HUDEP-2 (cell line): ENCODE data around the gene COL4A1.

Experiments used
- DNase-seq, 76 experiments: peaks; one replicate each; lab custom pipeline; 2025; ENCODE audit not compliant: unreplicated experiment in 76 of 76; lab: John Stamatoyannopoulos, UW

Gene COL4A1

DNA sequence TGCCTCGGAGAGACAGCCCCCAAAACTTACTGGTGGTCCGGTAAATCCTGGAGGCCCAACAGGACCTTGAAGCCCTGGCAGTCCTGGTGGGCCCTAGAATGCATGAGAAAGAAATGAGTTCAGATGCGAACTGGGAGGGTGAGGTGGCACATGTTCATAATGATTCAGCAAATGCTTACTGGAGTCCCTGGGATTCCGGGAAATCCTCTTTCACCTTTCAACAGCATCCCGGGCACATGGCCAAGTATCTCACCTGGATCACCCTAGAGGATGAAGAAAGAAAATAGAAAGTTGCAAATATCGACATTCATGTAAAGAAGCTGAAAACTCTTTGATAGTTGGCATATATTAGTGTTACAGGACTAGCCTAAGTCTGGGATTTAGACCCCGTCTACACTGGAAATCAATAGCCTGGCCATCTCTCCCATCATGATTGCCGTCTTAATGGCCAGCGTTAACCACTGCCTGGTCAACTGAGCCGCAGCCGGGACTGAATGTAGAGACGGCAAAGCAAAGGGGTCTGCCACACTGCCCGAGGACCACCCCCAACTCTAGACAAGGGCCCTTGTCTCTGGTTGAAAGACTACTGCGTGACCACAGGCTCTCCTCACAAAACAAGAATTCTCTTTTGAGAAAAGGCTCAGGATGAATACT, 96.9 kb downstream of the COL4A1 start:
- DNase-seq = no peak

DNA sequence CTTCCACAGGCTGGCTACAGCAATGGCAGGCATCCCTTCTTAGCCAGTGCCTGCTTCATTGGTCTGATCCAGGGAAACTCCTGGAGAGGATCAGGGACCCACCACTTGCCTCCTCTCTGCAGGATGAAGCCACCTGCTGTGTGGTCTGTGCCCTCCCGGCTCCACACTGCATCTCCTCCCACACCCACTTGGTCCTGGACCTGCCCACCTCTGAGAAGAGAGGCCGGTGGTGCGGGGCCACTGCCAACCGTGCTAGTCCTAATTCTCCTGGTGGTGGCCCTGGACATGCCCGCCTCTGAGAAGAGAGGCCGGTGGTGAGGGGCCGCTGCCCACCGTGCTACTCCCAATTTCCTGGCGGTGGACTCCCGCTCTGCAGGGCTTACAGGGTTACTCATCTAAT, 98.8 kb downstream of the COL4A1 start:
- no peak for DNase-seq

DNA sequence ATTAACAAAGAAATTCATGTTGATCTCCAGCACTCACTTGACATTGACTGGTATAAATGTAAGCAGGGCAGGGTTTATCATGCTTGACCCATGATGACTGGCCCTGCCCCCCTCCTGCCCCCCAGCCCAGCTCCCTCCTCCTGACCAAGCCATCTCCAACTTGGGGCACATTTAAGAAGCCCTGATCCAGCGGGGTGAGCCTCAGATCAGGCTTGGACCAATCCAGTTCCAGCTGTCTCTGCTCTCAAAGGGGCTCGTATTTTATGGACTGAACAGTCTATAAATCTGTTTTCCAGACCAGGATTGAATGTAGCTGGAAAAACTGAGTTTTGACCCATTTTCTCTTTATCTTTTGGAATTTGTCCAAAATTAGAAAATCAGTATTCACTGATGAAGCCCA, 100.0 kb downstream of the COL4A1 start:
- no peak for DNase-seq

DNA sequence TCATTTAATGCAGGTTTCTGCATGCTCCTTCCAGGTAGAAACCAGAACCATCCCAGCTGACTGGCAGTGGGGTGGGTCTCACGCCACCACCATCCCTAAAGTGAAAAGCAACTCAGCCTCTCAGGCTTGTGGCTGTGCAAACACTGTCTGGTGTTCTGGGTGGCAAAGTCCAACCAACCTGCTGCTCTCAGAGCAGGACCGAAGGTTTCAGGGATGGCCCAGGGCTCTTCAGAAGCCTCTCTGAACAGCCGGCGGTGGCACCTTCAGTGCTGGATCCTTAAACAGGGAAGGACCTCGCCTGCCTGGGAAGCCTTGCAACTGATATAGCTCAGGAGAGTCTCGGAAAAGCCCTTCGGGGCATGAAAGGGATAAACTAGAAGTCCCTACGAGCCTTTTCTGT, 100.8 kb downstream of the COL4A1 start:
- peak in 1 of 76 experiments; percentile 3 for DNase-seq

DNA sequence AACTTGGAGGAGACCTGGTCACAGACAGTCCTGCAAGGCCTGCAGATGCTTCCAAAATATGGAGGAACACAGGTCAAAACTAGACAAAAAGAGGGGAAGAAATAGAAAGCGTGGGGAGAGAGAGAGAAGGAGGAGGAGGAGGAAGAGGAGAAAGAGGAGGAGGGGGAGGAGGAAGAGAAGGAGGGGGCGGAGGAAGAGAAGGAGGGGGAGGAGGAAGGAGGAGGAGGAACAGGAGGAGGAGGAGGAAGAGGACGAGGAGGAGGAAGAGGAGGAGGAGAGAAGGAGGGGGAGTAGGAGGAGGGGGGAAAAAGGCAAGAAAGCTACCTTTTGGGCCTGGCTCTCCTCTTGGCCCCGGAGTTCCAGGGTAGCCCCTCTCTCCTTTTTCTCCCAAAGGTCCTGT, 105.8 kb downstream of the COL4A1 start:
- no peak for DNase-seq

DNA sequence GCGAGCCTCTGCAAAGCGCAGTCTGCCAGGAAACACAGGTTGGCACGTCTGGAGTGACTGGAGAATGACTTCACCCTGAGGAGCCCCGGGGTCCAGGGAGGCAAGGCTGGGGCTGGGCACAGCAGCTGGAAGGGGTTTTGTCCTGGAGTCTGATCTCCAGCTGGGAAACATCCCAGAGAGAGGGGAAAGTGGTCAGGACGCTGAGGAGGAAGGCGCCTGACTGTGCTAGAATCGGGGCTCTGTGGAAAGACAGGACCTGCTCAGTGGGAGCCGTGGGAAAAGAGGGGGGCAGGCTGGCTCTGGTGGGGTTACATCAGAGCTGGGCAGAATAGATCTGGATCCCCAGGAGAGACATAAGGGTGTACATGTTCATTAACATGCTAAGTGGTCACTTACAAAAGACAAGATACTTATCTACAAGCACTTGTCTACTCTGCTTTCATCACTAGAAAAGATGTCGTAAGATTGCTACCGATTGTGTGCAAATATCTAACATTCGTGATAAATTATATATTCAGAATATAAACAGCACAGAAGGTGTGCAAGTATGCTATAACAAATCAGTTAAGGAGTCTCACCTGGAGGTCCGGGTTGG, 106.6 kb downstream of the COL4A1 start:
- DNase-seq = no peak

DNA sequence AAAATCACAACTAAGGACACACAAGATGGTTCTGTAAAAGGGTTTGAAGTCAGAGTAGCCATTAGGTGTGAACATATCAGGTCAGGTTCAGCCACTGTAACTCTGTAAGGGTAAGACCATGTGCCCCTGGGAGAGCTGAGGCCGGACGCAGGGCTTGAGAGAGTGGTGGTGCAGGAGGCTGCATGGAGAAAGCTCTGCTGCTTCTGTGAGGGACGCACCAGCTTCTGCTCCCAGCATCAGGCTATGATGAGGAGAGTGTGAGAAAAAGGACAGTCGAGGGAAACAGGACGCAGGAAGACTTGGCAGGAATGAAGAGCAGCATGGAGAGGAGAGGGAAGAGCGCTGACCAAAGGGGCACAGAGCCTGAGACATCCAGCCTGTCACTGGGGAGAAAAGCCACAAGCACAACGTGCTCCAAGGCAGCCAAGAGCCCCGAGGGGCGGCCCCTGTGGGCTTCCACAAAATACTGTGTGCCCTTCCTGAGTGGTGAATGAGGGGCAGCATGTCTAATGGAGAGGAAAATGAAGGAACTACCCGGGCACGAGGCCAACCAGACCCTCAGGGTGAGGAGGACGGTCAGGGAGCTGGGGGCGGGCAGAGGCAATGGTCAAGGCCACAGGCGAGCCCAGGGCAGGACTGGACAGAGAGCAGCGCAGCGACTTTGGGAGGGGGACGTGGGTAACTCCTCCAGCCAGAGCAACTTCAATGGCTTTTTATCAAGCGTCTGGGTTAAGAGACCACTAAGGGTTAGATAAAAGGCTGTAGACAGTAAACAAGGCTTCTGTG, 107.7 kb downstream of the COL4A1 start:
- DNase-seq = no peak

DNA sequence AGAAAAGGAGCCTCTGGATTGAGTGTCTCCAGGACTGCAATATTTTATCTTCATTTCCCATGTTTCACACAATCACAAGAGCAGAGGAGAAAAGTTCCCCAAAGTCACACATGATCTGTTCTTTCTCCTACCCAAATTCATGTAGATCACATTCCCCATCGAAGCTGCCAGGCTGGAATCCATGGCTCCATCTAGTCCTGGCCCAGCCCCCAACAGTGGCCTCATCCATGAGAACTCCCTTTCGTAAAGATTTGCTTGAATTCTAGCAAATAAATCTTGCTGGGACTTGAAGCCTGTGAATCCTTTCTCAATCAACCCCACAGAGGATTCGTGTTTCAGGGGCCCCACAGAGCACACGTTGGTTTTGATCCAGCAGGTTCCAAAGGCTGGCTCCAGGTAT, 109.5 kb downstream of the COL4A1 start:
- DNase-seq = no peak

DNA sequence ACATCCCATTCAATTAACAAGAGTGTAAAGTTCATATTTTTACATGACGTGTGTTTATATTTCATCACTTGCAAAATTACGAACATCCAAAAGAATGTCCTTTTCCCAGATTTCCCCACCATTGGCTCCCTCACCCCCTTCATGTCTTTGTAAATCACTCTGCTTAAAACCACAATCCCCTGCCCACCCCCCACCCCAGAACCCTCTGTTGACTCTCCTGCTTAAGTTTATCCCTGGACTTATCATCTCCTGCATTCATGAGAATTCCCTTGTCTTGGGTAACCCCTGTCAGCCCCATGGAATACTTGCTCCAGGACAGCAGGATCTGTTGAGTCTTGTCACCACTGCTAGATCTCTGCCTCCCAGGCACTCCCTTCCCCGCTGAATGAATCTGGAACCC, 109.9 kb downstream of the COL4A1 start:
- no peak for DNase-seq

DNA sequence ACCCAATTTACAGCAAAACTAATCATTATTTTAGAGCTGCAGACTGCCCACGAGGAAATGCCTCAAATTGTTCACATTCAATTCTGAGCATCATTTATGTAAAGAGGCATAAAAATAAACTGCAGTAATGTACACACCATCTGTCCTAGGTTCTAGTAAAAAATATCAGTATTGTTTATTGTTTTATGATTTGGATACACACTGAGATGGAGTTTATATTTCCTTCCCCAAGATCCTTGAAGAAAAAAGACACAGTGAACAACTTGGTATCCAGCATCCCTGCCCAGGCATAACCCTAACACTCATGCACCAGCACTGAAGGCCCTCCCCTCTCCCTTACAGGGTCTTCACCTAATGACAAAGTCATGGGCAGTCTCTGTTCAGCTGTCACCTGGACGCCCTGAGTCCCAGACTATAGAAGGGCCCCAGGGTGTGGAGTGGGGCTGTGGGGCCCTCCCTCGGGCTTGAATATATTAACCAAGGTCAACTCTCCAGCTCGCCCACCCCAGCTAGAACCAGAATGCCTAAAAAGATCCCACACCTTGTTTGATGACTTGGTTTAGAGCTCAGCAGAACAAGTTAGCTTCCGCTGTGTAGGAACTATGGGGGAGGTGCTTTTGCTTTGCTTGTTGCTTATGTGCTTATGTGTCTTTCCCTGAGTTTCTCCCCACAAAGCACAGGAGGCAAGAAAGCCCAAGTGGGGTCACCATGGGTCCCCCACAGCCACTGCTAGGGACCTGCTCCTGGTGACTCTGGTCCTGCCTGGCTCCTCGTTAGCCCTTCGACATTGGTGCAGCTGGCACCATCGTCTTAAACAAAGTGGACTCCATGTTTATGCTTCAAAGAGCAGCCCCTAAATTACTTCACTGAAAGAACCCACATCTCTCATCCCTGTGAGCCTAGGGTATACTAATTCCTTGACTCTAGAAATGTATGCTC, 111.1 kb downstream of the COL4A1 start:
- no peak for DNase-seq

DNA sequence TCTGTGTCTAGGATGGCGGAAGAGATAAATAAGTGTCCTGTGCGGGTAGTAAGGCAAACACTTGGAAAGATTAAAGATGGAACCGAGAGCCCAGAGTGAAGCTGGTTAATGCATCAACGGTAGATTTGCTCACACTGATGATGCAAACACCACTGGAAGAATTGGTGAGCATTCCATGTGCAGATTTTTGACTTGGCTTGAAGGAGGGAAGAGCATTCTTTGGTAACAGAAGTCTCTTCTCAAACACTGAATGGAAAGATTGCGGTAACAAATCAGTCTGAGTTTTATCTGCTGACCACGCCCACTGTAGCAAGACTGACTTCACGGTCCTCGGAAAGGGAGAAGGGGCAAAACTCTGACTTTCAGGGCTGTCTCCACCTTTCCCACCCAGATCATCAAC, 112.5 kb downstream of the COL4A1 start:
- no peak for DNase-seq

DNA sequence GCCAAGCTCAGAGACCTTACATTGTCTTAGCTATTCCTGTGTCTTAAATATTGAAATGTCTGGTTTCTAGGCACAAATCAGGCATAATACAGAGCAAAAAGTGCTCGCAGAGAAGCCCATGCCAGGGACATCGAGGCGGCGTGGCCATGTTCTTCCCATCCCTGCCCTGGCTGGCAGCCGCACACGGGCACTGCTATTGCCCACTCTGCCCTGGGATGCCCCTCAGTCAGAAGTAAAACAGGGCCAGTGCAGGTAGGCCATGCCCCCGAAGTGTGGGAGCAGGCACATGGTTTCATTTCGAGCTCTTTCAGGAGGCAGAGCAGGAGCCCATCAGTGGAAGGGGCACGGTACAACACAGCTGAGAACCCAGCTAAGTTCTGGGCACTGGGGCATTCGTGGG, 113.5 kb downstream of the COL4A1 start:
- DNase-seq = no peak

DNA sequence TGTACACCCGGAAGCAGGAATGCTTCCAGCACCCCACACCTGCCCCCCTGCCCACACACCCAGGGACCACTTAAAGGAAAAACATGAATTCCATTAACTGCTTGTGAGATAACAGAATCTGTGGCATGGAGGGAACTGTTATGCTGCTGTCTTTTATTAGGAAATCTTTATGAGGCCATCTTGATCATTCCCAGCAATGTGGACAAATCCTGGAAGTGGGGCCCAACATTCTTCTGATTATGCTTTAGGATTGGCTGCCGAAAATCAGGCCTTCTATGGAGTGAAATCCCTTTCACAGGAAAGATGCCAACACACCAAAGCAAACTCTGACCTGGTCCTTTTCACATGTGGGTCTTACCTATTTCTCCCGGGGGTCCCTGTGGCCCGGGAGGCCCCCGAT, 114.5 kb downstream of the COL4A1 start:
- no peak for DNase-seq

DNA sequence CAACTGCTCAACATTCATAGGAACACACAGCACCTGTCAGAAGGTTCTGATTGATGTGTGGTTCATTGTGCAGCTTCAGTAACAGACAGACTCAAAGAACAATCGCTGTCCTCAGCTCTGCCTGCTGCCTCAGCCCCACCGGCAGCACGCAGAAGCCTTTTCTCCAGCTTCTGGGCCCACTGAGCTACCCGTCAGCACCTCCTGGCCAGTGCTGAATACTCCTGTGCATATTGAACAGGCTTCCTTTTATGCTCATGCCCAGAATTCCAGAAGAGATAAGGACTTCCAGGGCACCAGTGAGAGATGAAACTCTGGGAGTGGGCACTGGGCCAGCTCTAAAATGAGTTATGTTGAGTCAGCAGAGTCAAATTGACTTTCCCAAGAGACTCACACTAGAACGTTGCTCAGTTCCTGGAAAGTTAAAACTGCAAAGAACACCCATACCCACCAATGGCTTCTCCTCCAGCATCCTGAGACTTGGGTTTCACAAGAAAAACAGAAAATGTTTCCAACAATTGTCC, 119.3 kb downstream of the COL4A1 start:
- no peak for DNase-seq

DNA sequence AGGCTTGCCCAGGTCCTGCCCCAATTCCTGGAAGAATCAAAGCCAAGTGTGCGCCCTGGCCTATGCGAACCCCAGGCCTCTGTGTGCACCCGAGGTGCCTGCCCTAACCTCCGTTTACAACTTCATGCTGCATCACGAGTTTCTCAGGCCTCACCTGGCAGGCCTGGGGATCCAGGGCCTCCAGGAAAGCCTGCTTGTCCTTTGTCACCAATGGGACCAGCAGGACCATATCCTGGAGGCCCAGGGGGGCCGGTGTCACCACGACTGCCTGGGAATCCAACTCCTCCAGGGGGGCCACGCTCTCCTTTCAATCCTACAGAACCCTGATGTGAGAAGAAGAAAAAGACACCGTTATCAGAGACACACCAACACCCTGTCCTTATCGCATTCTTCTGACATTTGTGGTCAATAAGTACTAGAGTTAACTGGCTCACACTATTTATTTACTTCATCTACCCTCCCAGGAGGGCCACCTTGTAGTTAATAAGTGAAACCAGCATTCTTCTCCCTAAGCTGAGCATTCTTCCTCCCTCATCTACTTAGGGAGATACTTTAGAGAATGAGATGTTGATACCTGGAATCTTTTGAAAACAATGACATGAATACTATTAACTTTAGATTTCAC, 120.6 kb downstream of the COL4A1 start:
- peak in 1 of 76 experiments; percentile 0 for DNase-seq

DNA sequence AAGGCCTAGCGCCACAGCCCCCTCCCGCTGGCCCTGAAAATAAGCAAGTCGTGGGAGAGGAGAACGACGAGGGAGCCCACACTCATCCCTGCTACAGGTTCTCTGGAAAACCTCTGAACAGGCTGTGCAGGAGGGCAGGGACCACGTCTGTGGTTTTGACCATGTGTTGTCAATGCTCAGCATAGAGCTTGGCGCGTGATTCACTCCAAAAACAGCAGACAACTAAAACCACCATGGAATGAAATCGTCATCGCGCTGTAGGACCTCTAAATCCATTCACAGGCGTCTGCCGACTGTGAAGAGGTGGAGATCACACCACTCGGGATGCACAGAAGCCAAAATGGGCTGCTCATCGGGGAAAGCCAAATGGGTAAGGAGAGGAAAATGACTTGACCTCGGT, 121.3 kb downstream of the COL4A1 start:
- no peak for DNase-seq

DNA sequence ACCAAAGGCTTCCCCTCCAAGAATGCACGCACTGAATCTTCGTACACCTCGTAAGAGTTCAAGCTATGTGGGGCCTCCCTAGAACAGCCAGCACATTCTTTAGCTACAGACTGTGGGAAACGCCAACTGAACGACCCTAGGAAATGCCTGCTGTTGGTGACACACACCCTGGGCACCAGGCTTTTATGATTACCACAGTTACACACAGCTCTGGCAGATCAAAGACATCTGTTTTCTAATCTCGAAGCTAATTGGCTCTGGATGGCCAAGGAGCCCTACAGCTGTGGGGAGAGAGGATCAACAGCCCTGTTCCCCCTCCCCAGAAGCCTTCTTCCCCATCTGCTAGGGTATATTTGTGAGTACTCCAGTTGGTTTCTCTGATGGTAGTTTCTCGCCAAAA, 123.0 kb downstream of the COL4A1 start:
- DNase-seq = no peak

DNA sequence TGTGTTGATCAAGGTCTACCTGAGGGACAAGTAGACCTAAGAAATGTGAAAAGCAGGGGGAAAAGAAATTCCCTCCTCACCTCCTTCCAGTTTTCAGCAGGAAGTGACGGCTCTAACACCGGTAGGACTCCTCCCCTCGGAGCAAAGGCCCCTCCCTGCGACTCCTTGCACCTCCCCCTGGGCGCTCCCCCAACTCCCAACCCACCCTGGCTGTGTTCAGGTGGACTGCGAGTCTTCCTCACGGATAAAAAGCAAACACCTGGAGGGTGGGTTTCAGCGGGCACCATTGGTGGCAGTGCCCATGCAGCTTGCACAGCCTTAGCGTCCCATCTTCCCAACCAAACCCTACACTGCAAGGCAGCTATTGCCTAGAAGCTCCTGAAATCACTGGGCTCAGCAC, 124.5 kb downstream of the COL4A1 start:
- no peak for DNase-seq

DNA sequence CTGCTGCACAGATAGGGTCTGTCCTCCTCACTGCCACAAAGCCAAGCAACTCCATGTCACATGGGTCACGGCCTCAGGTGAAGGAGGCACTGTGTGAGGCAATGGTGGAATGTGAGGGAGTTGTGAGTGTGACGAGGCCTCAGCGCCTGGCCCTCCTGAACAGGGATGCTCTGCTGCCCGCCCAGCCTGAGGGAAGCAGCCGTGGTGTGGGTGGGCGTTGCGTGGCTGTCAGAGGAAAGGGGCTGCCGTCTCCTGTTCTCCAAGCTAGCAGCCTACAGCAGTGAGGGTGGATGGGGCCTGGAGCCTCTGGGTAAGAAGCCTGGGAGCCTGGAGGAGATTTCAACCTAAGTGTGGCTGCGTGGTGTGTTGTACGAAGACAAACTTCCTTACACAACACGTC, 125.0 kb downstream of the COL4A1 start:
- no peak for DNase-seq

DNA sequence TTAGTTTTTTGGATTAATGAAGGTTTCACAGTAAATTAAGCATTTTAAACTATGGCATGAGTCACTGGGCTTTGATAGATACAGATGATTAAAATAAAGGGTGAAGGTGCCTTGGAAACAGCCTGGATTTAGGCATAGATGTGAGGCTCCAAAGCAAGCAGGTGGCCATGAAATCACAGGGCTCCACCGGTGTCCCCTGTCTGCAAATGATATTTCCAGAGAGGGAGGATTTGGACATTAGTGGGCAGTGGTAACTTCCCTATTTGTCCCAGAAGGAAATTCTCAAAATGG, 127.2 kb downstream of the COL4A1 start:
- DNase-seq = no peak
